Brain microvascular endothelial cell (primary cell): Measurements from ENCODE around the gene SUMO2.

Experiments used
- DNase-seq: peaks from one replicate; pipeline ENCODE4 v3.0.0-alpha.2; 2020
- H3K27ac ChIP-seq: fragments of 250-450 bp; sonication (Bioruptor Pico); 2 replicates; pipeline ENCODE4 v1.5.1; 2020; ENCODE audit warnings: mild to moderate bottlenecking, moderate library complexity
- H3K27me3 ChIP-seq: fragments of 250-450 bp; sonication (Bioruptor Pico); replicated peaks from 2 replicates; pipeline ENCODE4 v1.5.1; 2020; ENCODE audit warnings: mild to moderate bottlenecking
- H3K36me3 ChIP-seq: fragments of 250-450 bp; sonication (Bioruptor Pico); replicated peaks from 2 replicates; pipeline ENCODE4 v1.5.1; 2020; ENCODE audit warnings: mild to moderate bottlenecking
- H3K4me3 ChIP-seq: 2 replicates; pipeline ENCODE4 v1.5.1; 2011; ENCODE audit warnings: low read depth, mild to moderate bottlenecking, control low read depth, low read length, moderate library complexity
- CTCF ChIP-seq: IDR thresholded peaks from 2 replicates; pipeline ENCODE4 v1.5.1; 2011; ENCODE audit warnings: low read depth, mild to moderate bottlenecking, moderate library complexity, low read length, control low read depth, inconsistent platforms; ENCODE audit errors: missing control alignments
- in situ Hi-C: cut with HindIII; loops from 2 replicates; pipeline ENCODE4 v1.10.0; 2017; ENCODE audit warnings: low sequenced_read_pairs, low pct_ligation_motif_present

SUMO2 gene

GRCh38 chr17:75227729-75228128, 45.0 kb upstream of the SUMO2 start:
- no peak for DNase-seq
- Histone ChIP-seq H3K36me3 (peaks cover 56% of the 10 kb centered on the region), H3K27ac (no peak overlapping the region), H3K27me3 (no peaks in the 10 kb centered on the region), H3K4me3 (no peak overlapping the region)
- in situ Hi-C loops, result no loop called here
- TF ChIP-seq CTCF, result no peak

GRCh38 chr17:75225016-75225415, 42.3 kb upstream of the SUMO2 start:
- TF ChIP-seq CTCF, result no peak
- Histone ChIP-seq H3K4me3 (no peak overlapping the region), H3K27ac (no peak overlapping the region), H3K36me3 (peaks cover 41% of the 10 kb centered on the region), H3K27me3 (no peaks in the 10 kb centered on the region)
- in situ Hi-C loops, result no loop called here
- DNase-seq, result no peak

GRCh38 chr17:75219815-75220214, 37.1 kb upstream of the SUMO2 start:
- Histone ChIP-seq H3K4me3 (no peak overlapping the region), H3K27me3 (no peaks in the 10 kb centered on the region), H3K27ac (no peak overlapping the region), H3K36me3 (peaks cover 51% of the 10 kb centered on the region)
- no peak for DNase-seq
- no peak for TF ChIP-seq CTCF
- in situ Hi-C loops, result no loop called here

GRCh38 chr17:75218131-75218530, 35.4 kb upstream of the SUMO2 start:
- no peak overlapping the region for H3K27ac ChIP-seq
- H3K36me3 ChIP-seq, result peaks cover 57% of the 10 kb centered on the region
- no peak for DNase-seq
- no peaks in the 10 kb centered on the region for H3K27me3 ChIP-seq
- TF ChIP-seq CTCF, result no peak
- in situ Hi-C loops, result no loop called here
- no peak overlapping the region for H3K4me3 ChIP-seq

- Histone ChIP-seq H3K27ac (no peak overlapping the region), H3K27me3 (no peaks in the 10 kb centered on the region), H3K36me3 (peaks cover 22% of the 10 kb centered on the region), H3K4me3 (no peak overlapping the region)
- DNase-seq, result no peak
- in situ Hi-C loops, result no loop called here
- TF ChIP-seq CTCF, result no peak
Measured at GRCh38 chr17:75209061-75209460, 26.3 kb upstream of the SUMO2 start.

GRCh38 chr17:75208161-75208560, 25.4 kb upstream of the SUMO2 start:
- peaks cover 17% of the 10 kb centered on the region for H3K36me3 ChIP-seq
- DNase-seq, result no peak
- in situ Hi-C loops, result no loop called here
- no peak overlapping the region for H3K27ac ChIP-seq
- H3K4me3 ChIP-seq, result no peak overlapping the region
- no peaks in the 10 kb centered on the region for H3K27me3 ChIP-seq
- no peak for TF ChIP-seq CTCF
